HG03045 (cell line): Measurements from ENCODE around the gene CHST8.

ENCODE experiments used
- ATAC-seq: cut with Tn5 transposase; IDR thresholded peaks from one replicate; pipeline ENCODE4 v1.9.1; 2021; ENCODE audit warnings: mild to moderate bottlenecking, moderate library complexity; ENCODE audit not compliant: unreplicated experiment

The CHST8 gene

GRCh38 chr19:33706631-33707030 lies 84.9 kb downstream of the CHST8 start:
- ATAC-seq = no peak

GRCh38 chr19:33712268-33712667 lies 90.5 kb downstream of the CHST8 start:
- ATAC-seq = no peak

GRCh38 chr19:33713194-33713593 lies 91.4 kb downstream of the CHST8 start:
- no peak for ATAC-seq

- ATAC-seq = no peak
Observed at GRCh38 chr19:33714149-33714548, 92.4 kb downstream of the CHST8 start.

GRCh38 chr19:33715462-33715861 lies 93.7 kb downstream of the CHST8 start:
- no peak for ATAC-seq

GRCh38 chr19:33717878-33718277 lies 96.1 kb downstream of the CHST8 start:
- no peak for ATAC-seq

GRCh38 chr19:33718651-33719254 lies 97.0 kb downstream of the CHST8 start:
- no peak for ATAC-seq

GRCh38 chr19:33719366-33720154 lies 97.8 kb downstream of the CHST8 start:
- ATAC-seq = no peak

GRCh38 chr19:33720155-33720493 lies 98.4 kb downstream of the CHST8 start:
- no peak for ATAC-seq

- no peak for ATAC-seq
Observed at GRCh38 chr19:33720691-33721682, 99.2 kb downstream of the CHST8 start.

GRCh38 chr19:33721735-33722297 lies 100.1 kb downstream of the CHST8 start:
- ATAC-seq = no peak

GRCh38 chr19:33722456-33723239 lies 100.9 kb downstream of the CHST8 start:
- no peak for ATAC-seq

GRCh38 chr19:33723512-33723911 lies 101.8 kb downstream of the CHST8 start:
- ATAC-seq = no peak

GRCh38 chr19:33724021-33724720 lies 102.4 kb downstream of the CHST8 start:
- ATAC-seq = no peak

GRCh38 chr19:33724721-33725060 lies 102.9 kb downstream of the CHST8 start:
- ATAC-seq = no peak

GRCh38 chr19:33725567-33725966 lies 103.8 kb downstream of the CHST8 start:
- no peak for ATAC-seq

- ATAC-seq = no peak
Observed at GRCh38 chr19:33726756-33727155, 105.0 kb downstream of the CHST8 start.

GRCh38 chr19:33727331-33727998 lies 105.7 kb downstream of the CHST8 start:
- no peak for ATAC-seq

GRCh38 chr19:33728141-33728540 lies 106.4 kb downstream of the CHST8 start:
- no peak for ATAC-seq
